MCF 10A (cell line): Measurements from ENCODE around the gene YWHAB. TPM values are rescaled to one million over a fixed set of nuclear protein-coding genes. Genes with fewer than 3 reads are reported as not detected.

Source experiments
- BruUV-seq: library from RNA; stranded (reverse); fragments of 400-500 nt; replicated peaks from 2 replicates; lab custom pipeline; 2021; lab: Mats Ljungman, UMichigan
- CTCF ChIA-PET: fragments of 300-600 bp; sonication (Branson Sonifier 250); formaldehyde crosslinking; extraction: SDS; loops from one replicate; lab custom pipeline; 2021; ENCODE audit warnings: antibody characterized with exemption, inconsistent platforms; lab: Yijun Ruan, JAX
- POLR2A ChIA-PET: fragments of 300-600, 350-650 bp; sonication (Branson Sonifier 250); formaldehyde crosslinking; extraction: SDS; loops from one replicate; lab custom pipeline; 2020; ENCODE audit warnings: antibody characterized with exemption, inconsistent platforms; lab: Yijun Ruan, JAX
- DNase-seq: peaks from one replicate; pipeline ENCODE4 v3.0.0-alpha.2; 2018; ENCODE audit not compliant: unreplicated experiment
- H3K27ac Mint-ChIP-seq: one replicate; pipeline ENCODE4 v1.8.0; 2022; ENCODE audit warnings: mild to moderate bottlenecking, low read depth, mixed read lengths; ENCODE audit not compliant: unreplicated experiment
- H3K27me3 Mint-ChIP-seq: one replicate; pipeline ENCODE4 v1.8.0; 2022; ENCODE audit warnings: mixed read lengths; ENCODE audit not compliant: insufficient read depth, unreplicated experiment
- H3K36me3 Mint-ChIP-seq: one replicate; pipeline ENCODE4 v1.8.0; 2022; ENCODE audit warnings: mild to moderate bottlenecking, moderate library complexity, mixed read lengths; ENCODE audit not compliant: insufficient read depth, unreplicated experiment
- H3K4me1 Mint-ChIP-seq: one replicate; pipeline ENCODE4 v1.8.0; 2022; ENCODE audit warnings: mixed read lengths; ENCODE audit not compliant: insufficient read depth, unreplicated experiment
- H3K4me3 Mint-ChIP-seq: one replicate; pipeline ENCODE4 v1.8.0; 2022; ENCODE audit warnings: mild to moderate bottlenecking, moderate library complexity, mixed read lengths; ENCODE audit not compliant: unreplicated experiment
- H3K9me3 Mint-ChIP-seq: one replicate; pipeline ENCODE4 v1.8.0; 2022; ENCODE audit warnings: mixed read lengths; ENCODE audit not compliant: unreplicated experiment
- intact Hi-C: fragments of 100-400 bp; cut with micrococcal nuclease; formaldehyde crosslinking; loops from 2 replicates; pipeline ENCODE4 v1.14.1; 2022
- total RNA-seq: library from RNA; stranded (reverse); gene quantifications from 2 replicates; pipeline ENCODE4 v1.2.3, GENCODE V29; 2022
- TF ChIP-seq, protein P1 (sequence below): fragments of 200-600 bp; IDR thresholded peaks from one replicate; pipeline ENCODE4 v1.8.0; 2022; ENCODE audit warnings: antibody characterized with exemption, mild to moderate bottlenecking; ENCODE audit not compliant: unreplicated experiment

Gene YWHAB
- total RNA-seq, 1 experiment from 2014 or later, result 235 TPM

DNA sequence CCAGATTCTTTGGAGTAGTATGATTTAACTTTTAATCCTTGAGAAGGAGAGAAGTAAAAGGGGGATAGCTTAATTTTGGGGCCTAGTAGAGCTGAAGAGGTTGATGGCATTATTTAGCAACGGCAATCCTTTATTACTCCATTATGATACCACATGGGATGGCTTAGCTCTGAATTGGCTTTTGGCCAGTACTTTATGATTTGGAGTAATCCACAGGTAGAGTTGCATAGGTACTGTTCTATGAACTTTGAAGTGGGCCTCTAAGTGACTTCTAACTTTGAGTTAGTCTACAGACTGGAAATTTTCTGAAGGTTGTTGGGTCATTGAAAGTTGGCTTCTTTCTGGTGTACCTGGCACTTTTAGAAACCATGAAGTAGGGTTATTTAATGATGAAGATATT lies 11.6 kb downstream of the YWHAB start:
- no TSS peak for BruUV-seq
- ChIA-PET POLR2A (interaction anchor here (0.6 to 2.1 kb wide), 5 partner anchors 12 to 162 kb away, joined by 3 to 13 read pairs (median 6); partner anchors contain the start of genes PABPC1L, TOMM34 and YWHAB), CTCF (interaction anchor here (0.7 to 1.6 kb wide), 3 partner anchors 8 to 1235 kb away, joined by 3 to 6 read pairs (median 3); no protein-coding TSS in a partner anchor)
- TF ChIP-seq, protein P1, sequence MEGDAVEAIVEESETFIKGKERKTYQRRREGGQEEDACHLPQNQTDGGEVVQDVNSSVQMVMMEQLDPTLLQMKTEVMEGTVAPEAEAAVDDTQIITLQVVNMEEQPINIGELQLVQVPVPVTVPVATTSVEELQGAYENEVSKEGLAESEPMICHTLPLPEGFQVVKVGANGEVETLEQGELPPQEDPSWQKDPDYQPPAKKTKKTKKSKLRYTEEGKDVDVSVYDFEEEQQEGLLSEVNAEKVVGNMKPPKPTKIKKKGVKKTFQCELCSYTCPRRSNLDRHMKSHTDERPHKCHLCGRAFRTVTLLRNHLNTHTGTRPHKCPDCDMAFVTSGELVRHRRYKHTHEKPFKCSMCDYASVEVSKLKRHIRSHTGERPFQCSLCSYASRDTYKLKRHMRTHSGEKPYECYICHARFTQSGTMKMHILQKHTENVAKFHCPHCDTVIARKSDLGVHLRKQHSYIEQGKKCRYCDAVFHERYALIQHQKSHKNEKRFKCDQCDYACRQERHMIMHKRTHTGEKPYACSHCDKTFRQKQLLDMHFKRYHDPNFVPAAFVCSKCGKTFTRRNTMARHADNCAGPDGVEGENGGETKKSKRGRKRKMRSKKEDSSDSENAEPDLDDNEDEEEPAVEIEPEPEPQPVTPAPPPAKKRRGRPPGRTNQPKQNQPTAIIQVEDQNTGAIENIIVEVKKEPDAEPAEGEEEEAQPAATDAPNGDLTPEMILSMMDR, result no peak
- intact Hi-C loops, result no loop called here
- Mint-ChIP-seq H3K36me3 (peaks cover 23% of the 10 kb centered on the region), H3K4me1 (peaks cover 45% of the 10 kb centered on the region), H3K27me3 (no peaks in the 10 kb centered on the region), H3K4me3 (no peak overlapping the region), H3K27ac (no peak overlapping the region), H3K9me3 (no peaks in the 10 kb centered on the region)
- DNase-seq, result peak; percentile 8

DNA sequence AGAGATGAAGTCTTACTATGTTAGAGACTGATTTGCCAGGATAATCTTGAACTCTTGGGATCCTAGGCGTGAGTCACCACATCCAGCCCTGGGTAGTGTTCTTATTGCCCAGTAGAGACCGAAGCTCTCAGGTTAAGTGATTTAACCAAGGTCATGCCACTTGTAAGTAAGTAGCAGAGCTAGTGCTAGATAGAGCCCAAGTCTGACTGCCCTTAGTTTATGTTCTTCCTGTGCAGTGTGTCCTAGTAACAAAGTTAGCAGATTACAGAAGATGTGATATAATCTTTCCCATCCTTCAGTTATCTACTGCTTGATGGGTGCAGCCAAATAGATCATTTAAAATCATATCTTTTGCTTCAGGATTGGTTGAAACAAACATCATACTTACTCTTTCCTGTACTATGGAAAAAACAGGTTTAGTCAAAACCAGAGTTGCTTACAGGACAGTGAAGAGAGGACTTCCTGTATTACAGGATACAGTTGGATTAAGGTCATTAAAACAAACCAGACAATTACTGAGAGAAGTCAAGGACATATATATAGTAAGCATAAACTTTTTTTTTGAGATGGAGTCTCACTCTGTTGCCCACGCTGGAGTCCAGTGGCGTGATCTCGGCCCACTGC lies 14.8 kb downstream of the YWHAB start:
- CTCF ChIA-PET, result interaction anchor here (0.9 to 1.3 kb wide), 2 partner anchors 9 to 12 kb away, joined by 3 to 4 read pairs; partner anchors contain the start of gene PABPC1L
- intact Hi-C loops, result no loop called here
- H3K4me3 Mint-ChIP-seq, result no peak overlapping the region
- BruUV-seq, result no TSS peak
- peaks cover 35% of the 10 kb centered on the region for H3K4me1 Mint-ChIP-seq
- no peaks in the 10 kb centered on the region for H3K9me3 Mint-ChIP-seq
- no peak overlapping the region for H3K27ac Mint-ChIP-seq
- TF ChIP-seq, protein P1, result no peak
- H3K36me3 Mint-ChIP-seq, result peaks cover 55% of the 10 kb centered on the region
- DNase-seq, result no peak
- no peaks in the 10 kb centered on the region for H3K27me3 Mint-ChIP-seq
- POLR2A ChIA-PET, result interaction anchor here (0.7 to 0.9 kb wide), 2 partner anchors 11 to 13 kb away, joined by 3 read pairs; no protein-coding TSS in a partner anchor

DNA sequence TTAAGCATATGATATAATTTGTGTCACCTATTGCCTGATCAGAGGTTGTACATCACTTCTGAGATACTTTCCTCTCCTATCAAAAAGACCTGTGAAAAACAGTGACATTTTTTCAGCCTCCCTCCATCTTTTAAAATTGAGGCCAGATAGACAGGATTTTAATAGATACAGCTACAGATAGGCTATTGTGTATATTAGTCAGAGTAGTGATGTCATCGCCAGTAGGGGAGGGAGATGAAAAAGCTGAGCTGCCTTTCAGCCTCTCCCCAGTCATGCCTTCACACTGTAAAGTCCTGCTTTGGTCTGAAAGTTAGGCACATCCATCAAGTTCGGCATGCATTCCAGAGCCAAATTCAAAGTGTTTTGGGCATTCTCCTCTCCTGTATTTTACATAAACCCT lies 16.5 kb downstream of the YWHAB start:
- H3K4me3 Mint-ChIP-seq, result no peak overlapping the region
- ChIA-PET CTCF (interaction anchor here (1.4 to 1.6 kb wide), 2 partner anchors 9 to 17 kb away, joined by 3 to 5 read pairs; partner anchors contain the start of gene YWHAB), POLR2A (interaction anchor here (1.0 to 3.0 kb wide), 2 partner anchors 13 to 14 kb away, joined by 4 to 16 read pairs; no protein-coding TSS in a partner anchor)
- H3K27ac Mint-ChIP-seq, result peak overlapping the region; percentile 20
- H3K4me1 Mint-ChIP-seq, result peaks cover 22% of the 10 kb centered on the region
- H3K27me3 Mint-ChIP-seq, result no peaks in the 10 kb centered on the region
- H3K36me3 Mint-ChIP-seq, result peaks cover 71% of the 10 kb centered on the region
- no peaks in the 10 kb centered on the region for H3K9me3 Mint-ChIP-seq
- TF ChIP-seq, protein P1, result no peak
- DNase-seq, result no peak
- intact Hi-C loops, result no loop called here
- BruUV-seq, result no TSS peak

DNA sequence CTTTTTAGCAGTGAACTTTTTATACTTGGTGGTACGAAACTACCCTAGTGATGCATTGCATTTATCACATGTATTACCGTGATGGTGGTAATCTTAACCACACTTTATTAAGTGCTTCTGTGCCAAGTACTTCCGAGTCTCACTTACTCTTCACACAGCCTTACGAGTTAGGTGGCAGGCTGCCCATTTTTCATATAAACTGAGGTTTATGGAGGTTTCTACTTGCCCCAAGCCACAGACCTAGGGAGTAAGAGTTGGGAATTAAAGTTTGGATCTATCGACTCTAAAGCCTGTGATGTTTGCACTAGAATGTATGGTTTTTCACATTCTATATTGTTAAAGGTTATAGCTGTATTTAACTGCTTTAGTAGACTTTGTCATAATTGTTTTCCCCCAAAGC lies 18.9 kb downstream of the YWHAB start:
- Mint-ChIP-seq H3K27ac (no peak overlapping the region), H3K27me3 (no peaks in the 10 kb centered on the region), H3K36me3 (peaks cover 81% of the 10 kb centered on the region), H3K4me3 (no peak overlapping the region), H3K9me3 (no peaks in the 10 kb centered on the region), H3K4me1 (peaks cover 9% of the 10 kb centered on the region)
- POLR2A ChIA-PET, result interaction anchor here (0.9 to 3.0 kb wide), 4 partner anchors 16 to 56 kb away, joined by 3 to 16 read pairs (median 4); partner anchors contain the start of genes TOMM34 and YWHAB
- BruUV-seq, result no TSS peak
- TF ChIP-seq, protein P1, result no peak
- CTCF ChIA-PET, result interaction anchor here (0.7 kb wide), 1 partner anchor 15 kb away, joined by 3 read pairs; no protein-coding TSS in a partner anchor
- intact Hi-C loops, result no loop called here
- no peak for DNase-seq
